ENCODE measurements around the gene NSDHL.

Gene NSDHL

DNA sequence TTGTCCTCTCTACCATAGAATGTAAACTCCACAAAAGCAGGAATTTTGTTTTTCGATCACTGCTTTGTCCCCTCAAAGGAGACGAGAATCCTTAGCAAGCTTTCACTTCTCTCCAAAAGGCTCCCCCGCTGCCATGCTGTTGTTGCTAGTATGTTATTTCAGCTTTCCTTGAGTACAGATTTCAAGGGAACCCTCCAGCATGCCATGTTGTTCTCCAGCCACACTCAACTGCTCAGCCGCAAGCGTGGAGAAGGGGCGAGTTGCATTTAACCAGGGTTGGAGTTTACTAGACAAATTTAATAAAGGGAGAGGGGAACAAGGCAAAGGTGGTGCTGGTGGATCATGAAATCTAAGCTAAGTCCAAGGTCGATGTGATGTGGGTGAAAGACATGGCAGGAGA lies 23.1 kb downstream of the NSDHL start:
- H3K9me3 Mint-ChIP-seq = peaks cover 57% of the 10 kb centered on the region
- H3K4me3 Mint-ChIP-seq = no peak overlapping the region
- TF ChIP-seq, protein P1, sequence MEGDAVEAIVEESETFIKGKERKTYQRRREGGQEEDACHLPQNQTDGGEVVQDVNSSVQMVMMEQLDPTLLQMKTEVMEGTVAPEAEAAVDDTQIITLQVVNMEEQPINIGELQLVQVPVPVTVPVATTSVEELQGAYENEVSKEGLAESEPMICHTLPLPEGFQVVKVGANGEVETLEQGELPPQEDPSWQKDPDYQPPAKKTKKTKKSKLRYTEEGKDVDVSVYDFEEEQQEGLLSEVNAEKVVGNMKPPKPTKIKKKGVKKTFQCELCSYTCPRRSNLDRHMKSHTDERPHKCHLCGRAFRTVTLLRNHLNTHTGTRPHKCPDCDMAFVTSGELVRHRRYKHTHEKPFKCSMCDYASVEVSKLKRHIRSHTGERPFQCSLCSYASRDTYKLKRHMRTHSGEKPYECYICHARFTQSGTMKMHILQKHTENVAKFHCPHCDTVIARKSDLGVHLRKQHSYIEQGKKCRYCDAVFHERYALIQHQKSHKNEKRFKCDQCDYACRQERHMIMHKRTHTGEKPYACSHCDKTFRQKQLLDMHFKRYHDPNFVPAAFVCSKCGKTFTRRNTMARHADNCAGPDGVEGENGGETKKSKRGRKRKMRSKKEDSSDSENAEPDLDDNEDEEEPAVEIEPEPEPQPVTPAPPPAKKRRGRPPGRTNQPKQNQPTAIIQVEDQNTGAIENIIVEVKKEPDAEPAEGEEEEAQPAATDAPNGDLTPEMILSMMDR (IDR thresholded peaks at IDR 0.05) = no peak
- no peak for DNase-seq
- H3K27ac Mint-ChIP-seq = peak overlapping the region; percentile 68
- no peaks in the 10 kb centered on the region for H3K27me3 Mint-ChIP-seq (ENCODE audit: low read depth, poor library complexity)
- H3K4me1 Mint-ChIP-seq = peaks cover 18% of the 10 kb centered on the region
- peaks cover 74% of the 10 kb centered on the region for H3K36me3 Mint-ChIP-seq (ENCODE audit: low read depth)

DNA sequence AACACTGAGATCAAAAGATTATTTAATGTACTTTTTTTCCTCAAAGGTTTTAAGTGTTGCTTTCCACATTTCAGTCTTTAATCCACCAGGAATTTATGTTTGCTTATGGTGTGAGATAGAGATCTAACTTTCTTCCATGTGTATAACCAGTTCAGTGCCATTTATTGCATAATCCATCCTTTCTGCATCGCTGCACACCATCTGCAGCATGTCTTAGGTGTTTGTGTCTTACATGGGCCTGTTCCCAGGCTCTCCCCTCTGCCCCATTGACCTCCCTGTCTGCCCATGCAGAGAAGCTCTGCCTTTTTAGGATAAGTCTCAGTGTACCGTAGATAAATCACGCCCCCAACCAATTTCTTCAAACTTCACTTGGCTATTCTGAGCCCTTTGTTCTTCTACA lies 30.3 kb downstream of the NSDHL start:
- Mint-ChIP-seq H3K27ac (peak overlapping the region; percentile 44), H3K36me3 (ENCODE audit: low read depth) (peaks cover 64% of the 10 kb centered on the region), H3K4me1 (peaks cover 44% of the 10 kb centered on the region), H3K4me3 (no peak overlapping the region), H3K27me3 (ENCODE audit: low read depth, poor library complexity) (no peaks in the 10 kb centered on the region), H3K9me3 (peaks cover 64% of the 10 kb centered on the region)
- TF ChIP-seq, protein P1 (IDR thresholded peaks at IDR 0.05) = no peak
- DNase-seq = peak; percentile 52

DNA sequence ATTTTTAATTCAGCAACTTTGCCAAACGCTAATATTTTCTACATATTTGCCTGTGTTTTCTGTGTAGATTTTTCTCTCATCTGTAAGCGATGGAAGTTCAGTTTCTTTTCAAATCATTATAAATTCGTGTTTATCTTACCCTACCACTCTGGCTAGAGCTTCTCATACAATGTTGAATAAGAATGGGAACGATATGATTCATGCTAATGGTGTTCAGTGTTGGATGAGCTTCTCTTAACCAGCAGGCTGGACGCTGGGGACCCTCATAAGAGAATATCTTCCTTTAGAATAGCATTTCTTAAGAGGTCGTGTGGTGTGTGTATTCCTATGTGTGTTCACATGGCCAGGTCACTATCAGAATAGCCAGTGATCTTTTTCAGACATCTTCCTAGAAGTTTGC lies 31.0 kb downstream of the NSDHL start:
- TF ChIP-seq, protein P1 (IDR thresholded peaks at IDR 0.05) = no peak
- H3K4me3 Mint-ChIP-seq = no peak overlapping the region
- H3K27me3 Mint-ChIP-seq (ENCODE audit: low read depth, poor library complexity) = no peaks in the 10 kb centered on the region
- peaks cover 71% of the 10 kb centered on the region for H3K36me3 Mint-ChIP-seq (ENCODE audit: low read depth)
- H3K4me1 Mint-ChIP-seq = peaks cover 46% of the 10 kb centered on the region
- DNase-seq = no peak
- peak overlapping the region; percentile 41 for H3K27ac Mint-ChIP-seq
- peaks cover 71% of the 10 kb centered on the region for H3K9me3 Mint-ChIP-seq

GRCh38 chrX:152865232-152865920 lies 34.5 kb downstream of the NSDHL start:
- DNase-seq = no peak
- peak overlapping the region; percentile 48 for H3K27ac Mint-ChIP-seq

DNA sequence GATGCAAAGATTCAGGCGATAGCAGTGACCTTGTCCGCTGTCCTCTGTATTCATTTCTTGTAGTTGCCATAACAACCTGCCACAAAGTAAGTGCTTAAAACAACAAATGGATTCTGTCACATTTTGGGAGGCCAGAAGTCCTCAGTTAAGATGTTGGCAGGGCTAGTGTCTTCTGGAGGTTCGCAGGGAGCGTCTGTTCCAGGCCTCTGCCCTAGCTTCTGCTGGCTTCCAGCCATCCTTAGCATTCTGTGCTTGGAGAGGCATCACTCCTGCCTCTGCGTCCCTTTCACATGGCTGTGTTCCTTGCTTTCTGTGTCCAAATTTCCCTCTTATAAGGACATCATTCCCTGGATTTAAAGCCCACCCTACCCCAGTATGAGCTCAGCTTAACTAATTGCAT lies 35.5 kb downstream of the NSDHL start:
- H3K4me1 Mint-ChIP-seq = peaks cover 24% of the 10 kb centered on the region
- TF ChIP-seq, protein P1 (IDR thresholded peaks at IDR 0.05) = no peak
- no peak for DNase-seq
- peak overlapping the region; percentile 68 for H3K27ac Mint-ChIP-seq
- peaks cover 62% of the 10 kb centered on the region for H3K36me3 Mint-ChIP-seq (ENCODE audit: low read depth)
- H3K9me3 Mint-ChIP-seq = peaks cover 82% of the 10 kb centered on the region
- H3K4me3 Mint-ChIP-seq = no peak overlapping the region
- H3K27me3 Mint-ChIP-seq (ENCODE audit: low read depth, poor library complexity) = peaks cover 3% of the 10 kb centered on the region

More at GRCh38 chrX:152865232-152865920, 34.5 kb downstream of the NSDHL start:
- Mint-ChIP-seq H3K4me3 (no peak overlapping the region), H3K4me1 (peaks cover 34% of the 10 kb centered on the region), H3K9me3 (peaks cover 83% of the 10 kb centered on the region), H3K36me3 (ENCODE audit: low read depth) (peaks cover 68% of the 10 kb centered on the region), H3K27me3 (ENCODE audit: low read depth, poor library complexity) (peaks cover 3% of the 10 kb centered on the region)
- TF ChIP-seq, protein P1 (IDR thresholded peaks at IDR 0.05) = no peak

DNA sequence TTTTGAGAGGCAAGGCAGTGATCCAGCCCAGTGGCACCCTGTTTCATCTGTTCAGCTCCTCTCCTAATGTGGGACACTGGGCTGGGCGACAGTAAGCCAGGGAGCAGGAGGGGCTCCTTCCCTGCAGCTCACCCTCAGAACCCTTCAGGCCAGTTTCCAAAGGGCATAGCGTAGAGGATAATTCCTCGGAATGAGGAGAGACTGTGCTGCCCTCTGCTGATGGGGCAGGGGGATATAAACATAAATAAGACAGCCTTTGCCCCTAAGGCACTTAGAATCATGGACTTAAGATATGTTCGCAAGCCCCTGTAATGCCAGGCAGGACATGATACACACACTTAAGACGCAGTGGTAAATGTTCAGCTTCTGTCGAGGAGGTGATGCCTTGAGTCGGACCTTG lies 39.1 kb downstream of the NSDHL start:
- Mint-ChIP-seq H3K9me3 (peaks cover 83% of the 10 kb centered on the region), H3K27me3 (ENCODE audit: low read depth, poor library complexity) (peaks cover 3% of the 10 kb centered on the region), H3K27ac (peak overlapping the region; percentile 42), H3K4me3 (no peak overlapping the region), H3K4me1 (peaks cover 16% of the 10 kb centered on the region), H3K36me3 (ENCODE audit: low read depth) (peaks cover 56% of the 10 kb centered on the region)
- no peak for DNase-seq
- TF ChIP-seq, protein P1 (IDR thresholded peaks at IDR 0.05) = no peak
